Measurements from ENCODE around the gene FCRLB. TPM values are rescaled to one million over a fixed set of nuclear protein-coding genes. Genes with fewer than 3 reads are reported as not detected.
A peak's percentile ranks its signal among the peaks of the same experiment; 100 is the strongest.

Gene FCRLB
- total and polyA plus RNA-seq, 9 of the 15 experiments (the other 6 are each of a cell fraction or from before 2014, with no cell fraction given): 0.20 to 4.6 (median 1.3) TPM

GRCh38 chr1:161721738-161722343 lies 497 bp downstream of the FCRLB start (continued):
- TF ChIP-seq YY1 (IDR thresholded peaks at IDR 0.05; ENCODE audit: borderline replicate concordance in 1 of 3, control insufficient read depth in 1 of 3, extremely low read depth in 1 of 3, insufficient read depth in 3 of 3, insufficient read length in 1 of 3, insufficient replicate concordance in 2 of 3, low read depth in 1 of 3, low read length in 2 of 3): no peak
- peak; percentile 97 for TF ChIP-seq ATF3 (IDR thresholded peaks at IDR 0.05)
- TF ChIP-seq ATF3 (CRISPR knock-in tag; conservative IDR thresholded peaks at IDR 0.05): peak; percentile 79
- TF ChIP-seq CEBPZ (IDR thresholded peaks at IDR 0.05; ENCODE audit: borderline replicate concordance, low read depth, low read length): no peak
- TF ChIP-seq ZNF280A (IDR thresholded peaks at IDR 0.05; ENCODE audit: low read depth, partially characterized antibody): no peak
- TF ChIP-seq RREB1 (CRISPR knock-in tag; IDR thresholded peaks at IDR 0.05): peak; percentile 77; the same call in 1 of the 2 replicates
- 0 out of 2 replicates have a peak, but pooled peaks have one; percentile 40 for TF ChIP-seq CAMTA2 (CRISPR knock-in tag; conservative IDR thresholded peaks at IDR 0.05)
- no peak for TF ChIP-seq GTF2F1 (IDR thresholded peaks at IDR 0.05; ENCODE audit: low read depth, low read length)
- TF ChIP-seq ZNF23 (CRISPR knock-in tag; IDR thresholded peaks at IDR 0.05): no peak
- no peak for TF ChIP-seq GABPB2 (CRISPR knock-in tag; conservative IDR thresholded peaks at IDR 0.05)
- peak; percentile 61; the same call in 1 of the 2 replicates for TF ChIP-seq KLF6 (CRISPR knock-in tag; IDR thresholded peaks at IDR 0.05; ENCODE audit: borderline replicate concordance)
- peak in 1 of 2 experiments; percentile 55; a peak in 1 of 4 replicates for TF ChIP-seq ETV6 (IDR thresholded peaks at IDR 0.05; ENCODE audit: borderline replicate concordance in 1 of 2, low read depth in 2 of 2, low read length in 1 of 2)
- TF ChIP-seq ETV6 (CRISPR knock-in tag; IDR thresholded peaks at IDR 0.05; ENCODE audit: borderline replicate concordance): no peak
- peak; percentile 31; the same call in 1 of the 2 replicates for TF ChIP-seq KLF16 (IDR thresholded peaks at IDR 0.05)
- TF ChIP-seq NRF1 (conservative IDR thresholded peaks at IDR 0.05 in 1 of 2, IDR thresholded peaks at IDR 0.05 in 1 of 2): no peak; a peak in 1 of 4 replicates

Measured in K562 (cell line).